Measurements from ENCODE around the gene RAB10.
"Not testable (repeated sequence)": the region's sequence is repeated elsewhere in the genome, so short reads cannot be mapped to it uniquely, and the experiment has no call there.

Gene RAB10

DNA sequence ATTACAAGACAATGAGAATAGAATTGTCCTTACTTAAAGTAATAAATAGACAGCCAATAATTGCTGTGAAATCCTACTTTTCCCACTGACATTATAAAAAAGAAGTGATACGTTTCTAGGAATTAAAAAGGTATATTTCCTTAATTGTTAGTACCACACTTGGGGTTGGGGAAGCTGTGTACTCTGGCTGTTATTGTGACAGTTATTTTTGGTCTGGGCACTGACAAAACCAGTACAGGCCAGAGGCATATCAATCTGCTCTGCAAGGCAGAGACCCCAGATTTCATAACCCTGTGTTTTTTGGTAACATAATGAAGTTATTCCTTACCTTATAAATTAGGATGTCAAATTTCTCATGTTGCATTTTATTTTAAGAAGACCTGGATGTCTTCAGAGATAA is 66.5 kb downstream of the RAB10 start:
- no peak for DNase-seq

DNA sequence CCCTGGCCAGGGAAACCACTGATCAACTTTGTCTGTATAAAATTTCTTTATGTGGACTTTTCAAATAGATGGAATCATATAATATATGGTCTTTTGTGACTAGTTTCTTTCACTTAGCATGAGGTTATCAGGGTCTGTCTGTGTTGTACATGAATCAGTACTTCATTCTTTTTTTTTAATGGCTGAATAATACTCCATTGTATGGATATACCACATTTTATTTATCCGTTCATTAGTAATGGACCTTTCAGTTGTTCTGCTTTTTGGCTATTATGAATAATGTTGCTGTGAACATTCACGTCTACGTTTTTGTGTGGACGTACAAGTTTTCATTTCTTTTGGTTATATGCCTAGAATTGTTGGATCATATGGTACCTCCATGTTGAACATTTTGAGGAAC is 69.9 kb downstream of the RAB10 start:
- DNase-seq: no peak

DNA sequence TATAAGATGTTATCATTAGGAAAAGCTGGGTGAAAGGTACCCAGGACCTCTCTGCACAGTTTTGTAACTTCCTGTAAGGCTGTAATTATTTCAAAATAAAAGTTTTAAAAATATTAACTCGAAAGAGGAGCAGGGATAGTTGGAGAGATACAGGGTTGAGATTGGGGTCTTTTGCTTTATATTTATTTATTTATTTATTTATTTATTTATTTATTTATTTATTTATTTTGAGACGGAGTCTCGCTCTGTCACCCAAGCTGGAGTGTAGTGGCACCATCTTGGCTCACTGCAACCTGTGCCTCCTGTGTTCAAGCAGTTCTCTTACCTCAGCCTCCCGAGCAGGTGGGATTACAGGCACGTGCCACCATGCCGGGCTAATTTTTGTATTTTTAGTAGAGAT is 74.8 kb downstream of the RAB10 start:
- DNase-seq: not testable (repeated sequence)

DNA sequence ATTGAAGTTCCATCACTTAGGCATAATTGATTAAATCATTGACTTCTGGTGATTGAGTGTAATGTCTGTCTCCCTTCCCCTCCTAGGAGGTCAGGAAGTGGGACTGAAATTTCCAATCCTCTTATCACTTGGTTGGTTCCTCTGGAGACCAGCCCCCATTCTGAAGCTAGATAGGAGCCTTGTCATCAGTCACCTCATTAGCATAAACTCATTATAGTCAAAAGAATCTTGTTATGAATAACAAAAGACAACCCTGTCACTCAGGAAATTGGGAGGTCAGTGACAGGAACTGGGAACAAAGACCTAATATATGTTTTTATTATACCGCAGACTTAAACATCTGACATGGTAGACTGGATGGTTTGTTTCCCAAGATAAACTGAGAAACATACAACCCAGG is 78.3 kb downstream of the RAB10 start:
- DNase-seq: no peak

DNA sequence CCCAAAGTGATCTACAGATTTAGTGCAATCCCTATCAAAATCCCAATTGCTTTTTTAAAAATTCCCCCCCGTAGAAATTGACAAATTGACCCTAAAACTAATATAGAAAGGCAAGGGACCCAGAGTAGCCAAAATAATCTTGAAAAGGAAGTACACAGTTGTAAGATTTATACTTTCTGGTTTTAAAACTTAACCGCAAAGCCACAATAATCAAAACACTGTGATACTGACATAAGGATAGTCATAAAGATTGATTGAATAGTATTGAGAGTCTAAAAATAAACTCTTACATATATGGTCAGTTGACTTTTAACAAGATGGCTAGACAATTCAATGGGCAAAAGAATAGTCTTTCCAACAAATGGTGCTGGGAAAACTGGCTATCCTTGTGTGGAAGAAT is 80.3 kb downstream of the RAB10 start:
- no peak for DNase-seq

DNA sequence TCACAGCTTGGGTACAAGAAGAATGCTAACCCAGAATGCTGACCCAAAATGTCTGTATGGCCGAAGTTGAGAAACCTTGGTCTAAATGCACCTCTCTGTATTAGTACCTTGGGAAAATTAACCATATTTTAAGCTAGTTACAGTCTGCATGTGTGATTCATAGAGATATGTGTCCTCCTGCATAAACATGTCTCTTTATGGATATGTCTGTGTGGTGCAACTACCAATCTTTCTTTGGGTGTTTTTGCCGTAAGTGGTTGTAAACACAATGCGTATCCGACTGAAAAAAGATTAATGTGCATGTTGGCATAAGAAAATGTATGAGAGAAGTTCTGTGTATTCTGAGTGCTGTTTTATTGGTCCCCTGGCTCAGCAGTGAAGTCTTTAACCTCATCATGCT is 84.8 kb downstream of the RAB10 start:
- no peak for DNase-seq

DNA sequence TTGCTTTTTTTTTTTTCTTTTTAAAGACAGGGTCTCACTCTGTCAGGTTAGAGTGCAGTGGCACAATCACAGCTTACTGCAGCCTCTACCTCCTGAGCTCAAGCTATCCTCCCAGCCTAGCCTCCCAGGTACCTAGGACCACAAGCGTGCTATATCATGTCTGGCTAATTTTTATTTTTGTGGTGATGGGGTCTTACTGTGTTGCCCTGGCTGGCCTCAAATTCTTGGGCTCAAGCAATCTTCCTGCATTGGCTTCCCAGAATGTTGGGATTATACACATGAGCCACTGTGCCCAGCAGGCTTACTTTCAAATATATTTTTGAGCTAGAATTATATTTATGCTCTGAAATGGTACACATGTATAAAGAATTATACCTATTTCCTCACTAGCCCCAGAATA is 85.6 kb downstream of the RAB10 start:
- no peak for DNase-seq

DNA sequence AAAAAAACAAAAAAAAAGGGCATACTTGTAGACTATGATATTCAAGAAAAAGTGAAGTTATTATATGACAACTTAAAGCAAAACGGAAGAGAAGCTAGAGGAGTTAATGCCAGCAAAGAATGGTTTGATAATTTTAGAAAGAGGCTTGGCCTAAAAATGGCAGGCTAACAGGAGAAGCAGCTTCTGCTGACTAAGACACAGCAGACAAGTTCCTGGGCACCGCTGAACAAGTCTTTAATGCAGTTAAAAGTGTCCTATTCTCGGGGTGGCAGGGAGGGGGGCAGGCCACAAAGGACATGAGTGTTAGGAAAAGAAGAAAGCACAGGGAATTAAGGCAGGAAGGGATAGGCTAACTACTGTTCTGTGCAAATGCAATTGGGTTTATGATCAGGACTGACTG is 88.7 kb downstream of the RAB10 start:
- DNase-seq: no peak

DNA sequence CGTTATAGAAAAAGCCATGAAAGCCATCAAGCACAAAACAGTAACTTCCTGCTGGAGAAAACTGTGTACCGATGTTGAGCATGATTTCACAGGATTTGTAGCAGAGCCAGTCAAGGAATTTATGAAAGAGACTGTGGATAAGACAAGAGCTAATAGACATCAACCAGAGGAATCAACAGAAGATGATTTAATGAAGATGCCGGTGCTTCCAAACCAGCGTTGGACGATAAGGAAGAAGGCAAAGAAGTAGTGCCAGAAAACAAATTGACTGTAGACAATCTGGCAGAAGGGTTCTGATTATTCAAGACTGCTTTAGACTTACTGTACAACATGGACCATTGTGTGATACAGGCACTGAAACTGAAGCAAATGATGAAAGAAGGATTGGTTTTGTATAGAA is 89.5 kb downstream of the RAB10 start:
- DNase-seq: no peak

DNA sequence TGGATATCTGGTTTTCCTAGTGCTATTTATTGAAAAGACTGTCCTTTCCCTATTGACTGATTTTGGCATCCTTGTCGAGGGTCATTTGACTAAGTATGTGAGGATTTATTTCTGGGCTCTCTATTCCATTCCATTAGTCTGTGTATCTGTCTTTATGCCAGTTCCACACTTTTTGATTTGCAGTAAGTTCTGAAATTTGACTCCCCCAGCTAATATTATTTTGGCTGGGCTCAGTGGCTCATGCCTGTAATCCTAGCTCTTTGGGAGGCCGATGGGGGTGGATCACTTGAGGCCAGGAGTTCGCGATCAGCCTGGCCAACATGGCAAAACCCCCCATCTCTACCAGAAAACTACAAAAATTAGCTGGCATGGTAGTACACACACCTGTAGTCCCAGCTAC is 92.2 kb downstream of the RAB10 start:
- DNase-seq: no peak

DNA sequence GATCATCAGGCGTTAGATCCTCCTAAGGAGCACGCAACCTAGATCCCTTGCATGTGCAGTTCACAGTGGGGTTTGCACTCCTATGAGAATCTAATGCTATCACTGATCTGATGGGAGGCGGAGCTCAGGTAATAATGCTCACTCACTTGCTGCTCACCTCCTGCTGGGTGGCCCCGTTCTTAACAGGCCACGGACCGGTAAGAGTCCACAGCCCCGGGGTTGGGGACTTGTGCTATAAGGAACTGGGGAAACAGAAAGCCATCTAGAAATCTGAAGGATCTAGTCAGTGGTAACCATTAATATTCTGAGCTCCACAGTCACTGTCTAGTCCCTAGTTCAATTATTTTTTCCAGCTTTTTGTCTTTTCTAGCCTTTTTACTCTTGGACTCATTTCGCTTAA is 94.3 kb downstream of the RAB10 start:
- no peak for DNase-seq

DNA sequence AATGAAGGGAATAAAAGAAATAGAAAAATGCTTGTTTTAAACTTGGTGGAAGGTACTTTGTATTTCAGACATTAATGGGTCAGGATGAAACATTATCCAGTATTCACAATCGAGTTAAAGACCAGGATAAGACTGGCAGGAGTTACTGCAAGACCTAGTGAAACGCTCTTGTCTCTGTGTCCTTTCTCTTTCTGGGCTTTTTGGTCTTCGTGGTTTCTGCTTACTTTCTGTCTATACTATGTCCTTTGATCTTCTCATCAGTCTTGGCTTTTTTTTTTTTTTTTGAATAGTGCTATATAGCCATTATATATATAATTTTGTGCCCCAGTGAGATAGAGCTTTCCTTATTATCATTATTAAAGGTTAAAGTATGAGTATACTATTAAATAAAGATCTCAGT is 96.9 kb downstream of the RAB10 start:
- no peak for DNase-seq

DNA sequence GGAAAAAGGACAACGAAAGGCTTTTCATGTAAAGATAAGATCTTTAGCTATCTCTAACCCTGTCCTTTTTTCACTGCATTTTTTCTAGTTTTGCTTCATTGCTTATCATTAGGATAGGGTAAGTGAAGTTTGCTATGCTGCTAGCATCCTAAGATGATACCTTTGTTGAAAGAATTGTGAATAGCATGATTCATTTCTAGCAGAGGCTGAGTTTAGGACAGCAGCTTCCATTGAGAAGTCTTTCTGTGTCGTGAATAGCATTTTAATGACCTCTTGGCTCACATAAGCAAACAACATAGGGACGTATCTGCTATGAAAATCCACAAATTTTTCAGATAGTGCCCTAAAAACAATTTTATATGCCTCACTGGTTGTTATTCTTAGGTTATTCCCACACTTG is 102.6 kb downstream of the RAB10 start:
- DNase-seq: no peak

DNA sequence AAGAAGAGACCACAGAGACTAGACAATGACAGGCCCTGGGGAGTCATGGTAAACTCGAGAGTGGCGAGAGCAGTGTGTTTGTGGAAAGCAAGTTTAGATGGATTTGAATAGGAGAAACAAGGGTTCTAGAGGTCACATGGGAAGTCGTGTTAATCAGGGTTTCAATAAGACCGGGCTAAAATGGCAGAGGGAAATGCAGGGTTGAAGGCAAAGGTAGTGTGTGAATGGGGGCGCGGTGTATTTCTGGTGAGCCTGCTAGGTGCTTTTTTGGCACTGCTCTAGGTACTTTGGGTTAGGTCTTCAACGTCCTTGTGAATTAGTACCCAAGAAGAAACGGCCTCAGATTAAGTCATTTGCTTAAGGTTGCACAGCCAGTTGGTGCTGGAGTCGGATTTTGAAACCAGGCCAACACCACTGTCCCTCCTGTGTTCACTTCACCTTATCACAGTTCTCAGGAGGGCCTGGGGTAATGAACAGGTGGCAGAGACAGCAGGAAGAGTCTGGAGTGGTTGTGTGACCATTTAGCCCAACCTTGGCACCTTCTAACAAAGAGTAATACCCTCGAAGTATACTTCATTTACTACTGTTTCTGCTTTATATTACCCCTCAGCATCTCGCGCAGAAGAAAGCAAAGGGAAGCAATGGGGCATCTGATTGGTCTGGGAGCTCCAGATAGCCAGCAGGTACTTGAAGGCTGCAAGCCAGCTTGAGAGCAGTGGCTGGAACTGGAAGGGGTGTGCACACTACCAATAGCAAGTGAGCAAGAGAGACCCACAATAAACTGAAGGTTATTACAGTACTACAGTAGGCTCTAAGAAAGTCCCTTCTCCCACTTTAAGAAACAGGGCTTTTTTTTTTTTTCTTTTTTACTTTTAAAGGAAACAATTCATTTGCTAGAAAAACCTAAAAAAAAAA is 105.6 kb downstream of the RAB10 start:
- peak; percentile 73 for DNase-seq

DNA sequence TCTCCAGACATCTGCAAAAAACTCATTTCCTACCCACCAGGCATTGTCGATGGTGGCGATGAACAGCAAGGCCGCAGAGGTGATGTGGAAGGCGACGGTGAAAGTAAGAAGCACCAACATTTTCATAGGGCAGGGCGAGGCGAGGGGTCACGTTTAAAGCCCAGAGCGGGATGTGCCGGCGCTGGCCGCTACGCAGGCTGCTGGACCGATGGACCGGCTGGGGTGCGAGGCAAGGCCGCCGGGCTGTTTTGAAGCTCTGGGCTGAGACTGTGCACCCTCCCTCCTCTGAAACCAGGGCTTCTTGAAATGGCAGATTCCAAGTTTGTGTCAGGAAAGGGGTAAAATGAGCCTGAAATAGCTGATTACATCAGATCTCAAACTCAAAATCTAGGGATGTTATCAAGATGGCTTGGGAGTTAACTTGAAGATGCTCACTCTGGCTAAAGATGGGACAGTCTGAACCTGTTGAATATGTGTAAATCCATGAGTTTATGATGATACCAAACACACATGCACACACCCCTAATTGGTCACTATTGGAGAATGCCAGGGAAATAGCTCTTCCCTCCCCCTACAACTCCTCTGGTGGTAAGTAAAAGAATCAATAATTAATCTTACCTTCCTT is 107.4 kb downstream of the RAB10 start:
- no peak for DNase-seq

DNA sequence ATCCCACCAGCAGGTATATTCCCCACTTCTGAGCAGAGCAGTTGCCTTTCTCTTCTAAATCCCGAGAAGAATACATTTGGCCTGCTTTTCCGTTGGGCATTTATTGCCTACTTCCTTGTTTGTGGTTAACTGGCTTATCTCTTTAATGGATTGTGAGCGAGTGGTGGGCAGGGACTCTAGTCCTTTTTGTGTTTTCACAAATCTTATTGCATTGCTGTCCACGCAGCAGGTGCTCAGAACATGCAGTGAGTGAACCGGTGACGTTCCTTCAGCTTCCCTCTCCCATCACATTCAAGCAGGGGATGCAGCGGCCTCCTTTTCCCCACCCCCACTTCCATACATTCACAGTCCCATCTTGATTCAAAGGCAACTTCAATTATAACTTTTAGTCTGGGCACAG is 110.1 kb downstream of the RAB10 start:
- DNase-seq: peak; percentile 32

DNA sequence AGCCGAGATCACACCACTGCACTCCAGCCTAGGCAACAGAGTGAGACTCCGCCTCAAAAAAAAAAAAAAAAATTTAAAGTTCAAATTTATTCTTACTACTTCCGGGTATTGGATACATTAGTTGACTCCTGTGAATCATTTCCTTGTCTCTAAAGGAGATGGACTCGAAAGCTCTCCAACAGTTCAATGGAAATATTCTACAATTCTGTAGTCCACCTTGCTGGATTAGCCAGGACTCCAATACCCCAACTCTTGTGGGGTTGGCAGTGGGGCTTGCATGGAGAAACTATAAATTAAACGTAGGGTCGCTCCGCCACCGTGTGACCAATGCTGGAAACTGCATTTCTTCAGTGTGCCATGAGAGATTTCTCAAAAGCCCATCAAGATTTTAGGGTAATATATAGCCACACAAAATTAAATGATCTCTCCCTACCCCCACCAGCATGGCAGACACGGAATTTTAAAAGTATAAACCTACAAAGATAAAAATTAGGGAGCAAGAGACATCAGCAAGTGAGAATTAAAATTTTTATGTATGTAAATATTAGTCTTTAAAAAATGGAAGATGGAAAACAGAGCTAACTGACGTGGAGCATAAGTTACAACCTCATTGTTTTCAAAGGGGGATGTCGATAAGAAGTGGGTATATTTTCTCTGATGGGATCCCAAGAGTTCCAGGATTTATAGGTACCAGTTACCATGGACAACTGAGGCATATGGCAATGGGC is 111.2 kb downstream of the RAB10 start:
- peak; percentile 32 for DNase-seq

DNA sequence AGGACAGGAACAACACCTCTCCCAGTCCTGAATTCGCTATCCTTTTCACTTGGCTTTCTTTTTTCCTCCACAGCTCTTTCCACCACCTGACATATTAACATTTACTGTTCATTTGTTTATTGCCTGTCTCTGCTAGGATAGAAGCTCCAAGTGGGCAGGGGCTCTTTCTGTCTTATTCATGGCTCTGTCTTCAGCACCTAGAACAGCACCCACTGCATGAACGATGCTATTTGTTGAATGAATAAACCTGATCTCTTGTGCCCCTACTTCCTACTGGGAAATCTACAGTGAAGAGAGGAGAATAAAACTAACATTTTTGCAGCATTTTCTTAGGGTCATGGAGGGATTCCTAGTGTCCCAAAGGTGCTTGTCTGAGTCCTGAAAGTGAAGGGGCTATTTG is 114.6 kb downstream of the RAB10 start:
- no peak for DNase-seq

DNA sequence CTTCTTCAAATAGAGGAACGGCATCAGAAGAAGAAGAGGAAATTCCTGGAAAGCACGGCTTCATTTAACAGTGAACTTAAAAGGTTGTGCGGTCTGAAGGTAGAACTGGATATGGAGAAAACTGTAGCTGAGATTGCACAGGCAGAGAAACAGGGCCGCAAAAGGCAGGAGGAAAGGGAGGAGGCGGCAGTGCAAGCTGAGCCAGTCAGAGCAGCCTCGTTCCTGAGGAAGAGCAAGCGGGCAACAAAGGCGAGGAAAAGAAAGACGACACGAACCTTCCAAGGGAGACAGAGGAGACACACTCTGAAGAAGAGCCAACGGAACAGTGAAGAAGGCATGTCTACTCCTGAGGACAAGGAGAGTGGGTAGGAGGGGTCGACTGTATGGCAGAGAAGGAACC is 116.4 kb downstream of the RAB10 start:
- DNase-seq: no peak

DNA sequence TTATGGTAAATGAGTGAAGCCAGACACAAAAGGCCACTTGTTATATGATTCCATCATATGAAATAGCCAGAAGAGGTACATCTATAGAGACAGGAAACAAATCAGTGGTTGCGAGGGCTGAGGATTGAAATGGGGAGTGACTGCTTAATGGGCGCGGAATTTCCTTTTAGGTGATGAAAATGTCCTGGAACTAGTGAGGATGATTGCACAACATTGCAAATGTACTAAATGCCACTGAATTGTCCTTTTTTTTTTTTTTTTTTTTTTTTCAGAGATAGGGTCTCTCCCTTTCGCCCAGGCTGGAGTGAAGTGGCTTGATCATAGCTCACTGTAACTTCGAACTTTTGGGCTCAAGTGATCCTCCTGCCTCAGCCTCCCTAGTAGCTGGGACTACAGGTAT is 123.7 kb downstream of the RAB10 start:
- no peak for DNase-seq

DNA sequence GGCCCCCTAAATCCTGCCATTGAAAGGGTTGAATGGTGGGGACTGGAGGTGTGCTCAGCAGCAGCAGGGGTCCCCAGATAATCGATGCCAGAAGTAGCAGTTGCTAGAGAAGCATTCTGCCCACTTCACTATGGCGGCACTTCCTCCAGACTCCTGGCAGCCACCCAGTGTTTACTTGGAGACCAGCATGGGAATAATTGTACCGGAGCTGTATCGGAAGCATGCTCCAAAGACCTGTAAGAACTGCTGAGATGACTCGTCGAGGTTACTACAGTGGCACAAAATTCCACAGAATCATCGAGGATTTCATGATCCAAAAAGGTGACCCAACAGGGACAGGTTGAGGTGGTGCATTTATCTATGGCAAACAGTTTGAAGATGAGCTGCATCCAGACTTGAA is 128.0 kb downstream of the RAB10 start:
- DNase-seq: no peak

DNA sequence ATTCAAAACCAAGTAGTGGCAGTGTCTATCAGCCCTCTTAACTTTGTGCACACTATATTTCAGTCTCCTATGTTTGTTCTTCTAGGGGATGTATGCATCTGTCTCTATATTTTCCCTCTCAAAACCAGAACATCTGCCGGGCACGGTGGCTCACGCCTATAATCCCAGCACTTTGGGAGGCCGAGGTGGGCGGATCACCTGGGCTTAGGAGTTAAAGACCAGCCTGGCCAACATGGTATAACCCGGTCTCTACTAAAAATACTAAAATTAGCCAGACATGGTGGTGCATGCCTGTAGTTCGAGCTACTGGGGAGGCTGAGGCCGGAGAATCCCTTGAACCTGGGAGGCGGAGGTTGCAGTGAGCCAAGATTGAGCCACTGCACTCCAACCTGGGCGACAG is 129.1 kb downstream of the RAB10 start:
- no peak for DNase-seq

DNA sequence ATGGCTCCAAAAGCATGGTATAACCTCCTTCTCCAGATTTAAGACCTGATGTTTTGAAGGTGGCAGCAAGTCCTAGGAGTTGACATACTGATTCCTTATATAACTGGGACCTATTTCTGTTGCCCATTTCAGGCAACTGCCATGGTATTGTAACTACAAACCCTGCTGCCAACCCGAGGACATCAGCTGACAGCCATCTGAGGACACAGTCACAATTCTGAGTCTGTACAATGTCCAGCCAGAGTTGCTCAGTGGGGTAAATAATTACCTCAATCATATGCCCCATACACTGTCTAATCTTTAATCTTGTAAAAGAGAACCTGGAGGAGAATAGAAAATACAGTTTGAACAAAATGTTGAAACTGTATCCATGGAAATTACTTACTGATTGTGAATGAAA is 130.3 kb downstream of the RAB10 start:
- no peak for DNase-seq

DNA sequence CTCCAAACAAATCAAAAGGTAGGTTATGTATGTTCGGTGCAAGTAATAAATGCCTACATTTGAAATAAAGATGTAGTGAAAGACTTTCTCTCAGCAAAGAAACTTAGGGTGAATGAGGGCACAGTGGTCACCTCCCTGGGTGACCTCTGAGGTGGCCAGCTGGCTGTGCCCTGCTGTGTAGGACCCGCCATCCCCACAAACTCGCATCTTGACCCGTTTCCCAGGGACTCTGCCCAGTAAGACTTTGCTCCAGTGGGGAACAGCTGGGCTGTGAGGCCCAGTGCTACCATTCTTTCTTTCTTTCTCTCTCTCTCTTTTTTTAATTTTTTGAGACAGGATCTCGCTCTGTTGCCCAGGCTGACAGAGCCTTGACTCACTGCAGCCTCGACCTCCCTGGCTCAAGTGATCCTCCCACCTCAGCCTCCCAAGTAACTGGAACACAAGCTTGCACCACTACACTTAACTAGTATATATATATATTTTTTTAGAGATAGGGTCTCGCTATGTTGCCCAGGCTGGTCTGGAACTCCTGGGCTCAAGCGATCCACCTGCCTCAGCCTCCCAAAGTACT is 130.8 kb downstream of the RAB10 start:
- no peak for DNase-seq

Data from DMS79 treated with DMSO at 0.1 percent for 48 hours (cell line).